HepG2 (cell line): Measurements from ENCODE around the gene CCDC59. TPM values are rescaled to one million over a fixed set of nuclear protein-coding genes. Genes with fewer than 3 reads are reported as not detected.
A peak's percentile ranks its signal among the peaks of the same experiment; 100 is the strongest.
"Not testable (repeated sequence)": the region's sequence is repeated elsewhere in the genome, so short reads cannot be mapped to it uniquely, and the experiment has no call there.

ENCODE experiments used
- ATAC-seq: fragments of 200-7000 bp; cut with Tn5 transposase; 3 replicates; pipeline ENCODE4 v1.9.1; 2020; ENCODE audit warnings: mild to moderate bottlenecking, moderate library complexity
- BruUV-seq: library from RNA; stranded (reverse); fragments of 400-500 nt; replicated peaks from 2 replicates; lab custom pipeline; 2021; lab: Mats Ljungman, UMichigan
- CTCF ChIA-PET: fragments of 300-600 bp; formaldehyde crosslinking; extraction: SDS; loops from one replicate; lab custom pipeline; 2021; ENCODE audit warnings: low total read pairs, inconsistent platforms, low intra/inter-chr PET ratio; lab: Yijun Ruan, JAX
- POLR2A ChIA-PET: fragments of 350-600 bp; sonication (Branson Sonifier 250); formaldehyde crosslinking; loops from one replicate; lab custom pipeline; 2020; ENCODE audit warnings: antibody characterized with exemption, inconsistent platforms; lab: Yijun Ruan, JAX
- DNase-seq: peaks from one replicate; pipeline ENCODE4 v3.0.0-alpha.2; 2015; ENCODE audit warnings: low spot score
- FAIRE-seq: peaks from 3 replicates; lab custom pipeline; 2011; peaks lifted over from hg19 to GRCh38; lab: Jason Lieb, UNC
- H2AFZ ChIP-seq: one replicate; pipeline ENCODE4 v1.6.1; 2011; ENCODE audit warnings: low read length, inconsistent platforms
- H3K27ac ChIP-seq: fragments of 300-600 bp; 3 replicates; pipeline ENCODE4 v1.8.0; 2011; ENCODE audit warnings: mixed run types, mild to moderate bottlenecking, mixed read lengths, low read length, inconsistent platforms; ENCODE audit not compliant: insufficient read depth; ENCODE audit errors: extremely low read length
- H3K27me3 ChIP-seq, 2 experiments: fragments of 200-600 bp in 1 of 2; 2 replicates in 1 of 2; 3 replicates in 1 of 2; pipeline versions ENCODE4 v1.6.0 to v1.8.0; 2011; ENCODE audit warnings: low read length in 2 of 2, mild to moderate bottlenecking in 2 of 2, moderate library complexity in 2 of 2, inconsistent platforms in 1 of 2; ENCODE audit not compliant: insufficient read depth in 2 of 2, control insufficient read depth in 1 of 2
- H3K36me3 ChIP-seq, 2 experiments: fragments of 200-600 bp in 1 of 2; replicated peaks in 1 of 2; 2 replicates in 1 of 2; 3 replicates in 1 of 2; pipeline versions ENCODE4 v1.5.1 to v1.8.0; 2011; ENCODE audit warnings: low read length in 2 of 2, inconsistent platforms in 1 of 2; ENCODE audit not compliant: insufficient read depth in 2 of 2, control insufficient read depth in 1 of 2
- H3K4me1 ChIP-seq: 2 replicates; pipeline ENCODE4 v1.5.1; 2012; ENCODE audit warnings: low read length, inconsistent platforms; ENCODE audit not compliant: insufficient read depth
- H3K4me2 ChIP-seq: 2 replicates; pipeline ENCODE4 v1.6.0; 2011; ENCODE audit warnings: low read depth, low read length, inconsistent platforms
- H3K4me3 ChIP-seq, 3 experiments: fragments of 200-600 bp in 1 of 3; sonication (generic), shearing (Covaris generic) in 1 of 3; replicated peaks in 1 of 3; 2 replicates each; pipeline ENCODE4 v1.5.1; 2011 to 2016; ENCODE audit warnings: low read length in 3 of 3, inconsistent platforms in 2 of 3, low read depth in 2 of 3, mild to moderate bottlenecking in 2 of 3, control low read depth in 1 of 3, mixed read lengths in 1 of 3; ENCODE audit not compliant: insufficient read depth in 1 of 3
- H3K79me2 ChIP-seq: one replicate; pipeline ENCODE4 v1.6.1; 2011; ENCODE audit warnings: low read length, inconsistent platforms; ENCODE audit not compliant: insufficient read depth
- H3K9ac ChIP-seq: 2 replicates; pipeline ENCODE4 v1.6.0; 2011; ENCODE audit warnings: mild to moderate bottlenecking, low read depth, low read length, inconsistent platforms; ENCODE audit not compliant: insufficient read depth
- H3K9me3 ChIP-seq: 2 replicates; pipeline ENCODE4 v1.5.1; 2012; ENCODE audit warnings: mild to moderate bottlenecking, low read length
- H4K20me1 ChIP-seq: 2 replicates; pipeline ENCODE4 v1.6.0; 2011; ENCODE audit warnings: inconsistent platforms, mild to moderate bottlenecking, low read length, moderate library complexity; ENCODE audit not compliant: insufficient read depth
- CCDC6 ChIP-seq: sonication (generic); formaldehyde crosslinking; IDR thresholded peaks from 2 replicates; pipeline ENCODE4 v1.8.1; 2022; ENCODE audit warnings: mild to moderate bottlenecking, missing genetic modification reagents, moderate library complexity
- KDM1A ChIP-seq: IDR thresholded peaks from 2 replicates; pipeline ENCODE4 v1.6.1; 2016; ENCODE audit warnings: missing compliant biosample characterization
- NFYB ChIP-seq: sonication (generic); formaldehyde crosslinking; IDR thresholded peaks from 2 replicates; pipeline ENCODE4 v1.4.0; 2020; ENCODE audit warnings: missing genetic modification reagents
- SNAI1 ChIP-seq: sonication (generic); formaldehyde crosslinking; IDR thresholded peaks from 2 replicates; pipeline ENCODE4 v1.5.0; 2020; ENCODE audit warnings: mild to moderate bottlenecking, missing genetic modification reagents, borderline replicate concordance
- SNAPC2 ChIP-seq: sonication (generic); formaldehyde crosslinking; IDR thresholded peaks from 2 replicates; pipeline ENCODE4 v1.8.1; 2022; ENCODE audit warnings: mild to moderate bottlenecking, missing genetic modification reagents
- ZEB1 ChIP-seq: IDR thresholded peaks from 2 replicates; pipeline ENCODE4 v1.6.1; 2012; ENCODE audit warnings: mild to moderate bottlenecking, low read depth, inconsistent platforms; ENCODE audit not compliant: insufficient replicate concordance
- ZNF839 ChIP-seq: sonication (generic); formaldehyde crosslinking; IDR thresholded peaks from 2 replicates; pipeline ENCODE4 v1.4.0; 2020; ENCODE audit warnings: missing genetic modification reagents, mild to moderate bottlenecking, borderline replicate concordance
- WGBS: methylation state at CpG from one replicate; pipeline ENCODE4 v1.1.6; 2017; ENCODE audit warnings: low lambda C conversion rate; 5-methylcytosine and 5-hydroxymethylcytosine counted together
- in situ Hi-C: cut with HindIII; loops from 2 replicates; pipeline ENCODE4 v1.10.0; 2017; ENCODE audit warnings: low pct_unique_long_range_greater_than_20kb; ENCODE audit not compliant: extremely low pct_ligation_motif_present
- intact Hi-C: fragments of 100-400 bp; cut with micrococcal nuclease; formaldehyde crosslinking; loops from one replicate; pipeline ENCODE4 v1.10.0; 2022; ENCODE audit not compliant: unreplicated experiment
- polyA plus RNA-seq, 8 experiments: library from polyadenylated mRNA; depleted of rRNA in 3 of 8; stranded (reverse) in 7 of 8; unstranded in 1 of 8; fragments of >200 nt; fragmentation: Illumina TruSeq in 4 of 8; extraction: Trizol in 4 of 8; gene quantifications; 2 replicates each; pipeline versions ENCODE4 v1.2.1 to v1.2.3, GENCODE V29; 2011 to 2016; ENCODE audit warnings: low read depth in 4 of 8, missing spikeins in 1 of 8, mixed read lengths in 1 of 8; ENCODE audit not compliant: insufficient read depth in 1 of 8
- total RNA-seq, 5 experiments: library from RNA; depleted of rRNA; stranded (reverse); fragments of >200 nt; fragmentation: Illumina TruSeq; extraction: Trizol; gene quantifications; 2 replicates each; pipeline ENCODE4 v1.2.3, GENCODE V29; 2016; ENCODE audit warnings: low read depth in 1 of 5

CCDC59 gene
- total and polyA plus RNA-seq, 2 of the 13 experiments (the other 11 are each of a cell fraction or from before 2014, with no cell fraction given), result 16.1 to 81.3 TPM

GRCh38 chr12:82360834-82361233 is 2.6 kb upstream of the CCDC59 start:
- H3K4me2 ChIP-seq, H3K9ac ChIP-seq, H4K20me1 ChIP-seq, H2AFZ ChIP-seq, H3K4me3 ChIP-seq, CTCF ChIA-PET, intact Hi-C loops, H3K27ac ChIP-seq, BruUV-seq, DNase-seq, FAIRE-seq, POLR2A ChIA-PET, in situ Hi-C loops, H3K9me3 ChIP-seq, ATAC-seq, H3K36me3 ChIP-seq, H3K27me3 ChIP-seq: not testable (repeated sequence)
- Histone ChIP-seq H3K4me1 (peaks cover 21% of the 10 kb centered on the region), H3K79me2 (peaks cover 33% of the 10 kb centered on the region)
- 99% methylated on average over 11 of the region's 11 CpGs for WGBS
- TF ChIP-seq NFYB (CRISPR knock-in tag), result 0 out of 2 replicates have a peak, but pooled peaks have one; percentile 14

- no peak for DNase-seq
- peak overlapping the region; percentile 98 for H3K27ac ChIP-seq
- H2AFZ ChIP-seq, result peak overlapping the region; percentile 97
- H4K20me1 ChIP-seq, result no peaks in the 10 kb centered on the region; the same call in 1 of the 2 replicates
- POLR2A ChIA-PET, result no interaction called here
- peaks cover 39% of the 10 kb centered on the region for H3K79me2 ChIP-seq
- WGBS, result 2% methylated on average over 4 of the region's 4 CpGs
- BruUV-seq, result TSS peak; percentile 61
- intact Hi-C loops (loop anchor here (1.0 to 10.0 kb wide), 2 partner anchors 45 to 714 kb away; no protein-coding TSS in a partner anchor), in situ Hi-C loops (no loop called here)
- H3K4me3 ChIP-seq, result peak overlapping the region; percentile 84 to 95 (median 94)
- H3K9ac ChIP-seq, result peak overlapping the region; percentile 72
- FAIRE-seq, result no peak
- H3K4me2 ChIP-seq, result peak overlapping the region; percentile 93
- ATAC-seq, result peak; percentile 77
- H3K4me1 ChIP-seq, result peaks cover 30% of the 10 kb centered on the region
- H3K36me3 ChIP-seq, result peaks cover 0 to 20% of the 10 kb centered on the region in 2 experiments; a peak in 2 of 5 replicates
- no peak for TF ChIP-seq ZEB1
- no peak for TF ChIP-seq KDM1A (CRISPR knock-in tag)
- TF ChIP-seq SNAPC2 (CRISPR knock-in tag), result 0 out of 2 replicates have a peak, but pooled peaks have one; percentile 4
- 0 out of 2 replicates have a peak, but pooled peaks have one; percentile 17 for TF ChIP-seq SNAI1 (CRISPR knock-in tag)
- TF ChIP-seq CCDC6 (CRISPR knock-in tag), result no peak
- no peak for TF ChIP-seq ZNF839 (CRISPR knock-in tag)
- CTCF ChIA-PET, result no interaction called here
- no peaks in the 10 kb centered on the region; a peak in 1 of 5 replicates for H3K27me3 ChIP-seq
- no peaks in the 10 kb centered on the region for H3K9me3 ChIP-seq
Measured at GRCh38 chr12:82359115-82359478, 910 bp upstream of the CCDC59 start.
